HG03280 (cell line): ENCODE data around the gene AGBL1.

Experiments
- ATAC-seq: cut with Tn5 transposase; IDR thresholded peaks from one replicate; pipeline ENCODE4 v1.9.1; 2021; ENCODE audit warnings: mild to moderate bottlenecking, moderate library complexity; ENCODE audit not compliant: unreplicated experiment

AGBL1 gene

DNA sequence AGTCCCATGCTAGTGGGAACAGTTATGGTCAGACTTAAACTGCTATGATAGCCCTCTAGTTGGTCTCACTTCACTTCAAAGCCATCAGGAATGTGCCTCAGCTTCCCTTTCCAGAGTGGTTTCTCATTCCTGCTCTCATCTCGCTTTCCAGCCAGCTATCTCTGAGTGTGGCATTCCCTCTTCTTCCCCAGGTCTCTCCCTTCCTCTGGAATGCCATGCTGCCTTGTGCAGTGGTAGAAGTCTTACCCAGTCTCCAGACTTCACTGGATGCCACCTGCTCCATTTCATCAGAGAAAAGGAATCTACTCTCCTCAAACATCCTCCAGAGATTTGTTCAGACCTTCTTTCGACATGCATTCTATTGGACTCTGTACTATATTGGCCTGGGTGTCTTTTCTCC lies 83.0 kb downstream of the AGBL1 start:
- no peak for ATAC-seq

DNA sequence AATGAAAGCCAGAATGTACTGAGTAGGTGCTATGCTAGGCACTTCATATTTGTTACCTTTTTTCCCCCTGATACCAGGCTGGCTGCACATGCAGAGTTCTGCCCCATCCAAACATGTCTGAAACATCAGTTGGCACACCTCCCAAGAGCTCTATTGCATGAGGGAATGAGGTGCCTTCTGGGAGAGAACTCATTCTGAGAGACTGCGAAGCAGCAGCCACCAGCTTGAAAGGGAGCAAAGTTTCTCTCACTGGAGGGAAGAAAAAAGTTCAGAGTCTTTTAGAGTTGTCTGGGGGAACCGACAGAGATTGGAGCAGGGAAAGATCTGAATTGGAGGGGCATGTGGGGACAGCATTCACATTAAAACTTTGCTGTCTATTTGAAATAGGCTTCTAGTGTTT lies 84.1 kb downstream of the AGBL1 start:
- no peak for ATAC-seq

DNA sequence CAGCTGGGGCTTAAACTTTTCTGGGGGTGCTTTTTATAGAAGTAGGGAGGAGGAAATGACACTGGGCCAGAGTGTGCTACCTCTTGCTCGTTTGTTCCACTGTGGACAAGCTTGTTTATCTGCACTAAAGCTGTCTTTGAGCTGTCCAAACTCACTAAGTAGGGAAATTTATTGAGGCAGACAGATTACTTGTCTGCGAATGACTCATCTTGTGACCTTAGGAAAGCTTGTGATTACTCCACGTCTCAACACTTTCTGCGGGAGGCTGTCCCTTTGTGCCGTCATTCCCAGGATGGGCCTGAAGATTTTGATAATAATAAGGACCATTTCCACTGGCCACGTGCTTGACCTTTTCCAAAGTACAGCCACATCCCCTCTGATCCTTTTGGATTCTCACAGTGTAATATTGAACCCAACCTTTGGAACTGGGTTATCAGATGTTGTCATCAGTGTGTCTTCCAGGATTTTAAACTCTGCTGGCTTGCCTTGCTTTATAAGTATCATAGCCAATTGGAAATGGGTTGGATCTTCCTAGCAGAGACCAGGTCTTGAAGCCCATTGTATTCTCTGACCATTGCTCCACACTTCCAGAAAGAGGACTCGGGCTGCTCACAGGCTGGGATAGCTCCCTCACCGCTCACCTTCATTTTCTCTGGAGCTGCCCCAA lies 84.7 kb downstream of the AGBL1 start:
- no peak for ATAC-seq

DNA sequence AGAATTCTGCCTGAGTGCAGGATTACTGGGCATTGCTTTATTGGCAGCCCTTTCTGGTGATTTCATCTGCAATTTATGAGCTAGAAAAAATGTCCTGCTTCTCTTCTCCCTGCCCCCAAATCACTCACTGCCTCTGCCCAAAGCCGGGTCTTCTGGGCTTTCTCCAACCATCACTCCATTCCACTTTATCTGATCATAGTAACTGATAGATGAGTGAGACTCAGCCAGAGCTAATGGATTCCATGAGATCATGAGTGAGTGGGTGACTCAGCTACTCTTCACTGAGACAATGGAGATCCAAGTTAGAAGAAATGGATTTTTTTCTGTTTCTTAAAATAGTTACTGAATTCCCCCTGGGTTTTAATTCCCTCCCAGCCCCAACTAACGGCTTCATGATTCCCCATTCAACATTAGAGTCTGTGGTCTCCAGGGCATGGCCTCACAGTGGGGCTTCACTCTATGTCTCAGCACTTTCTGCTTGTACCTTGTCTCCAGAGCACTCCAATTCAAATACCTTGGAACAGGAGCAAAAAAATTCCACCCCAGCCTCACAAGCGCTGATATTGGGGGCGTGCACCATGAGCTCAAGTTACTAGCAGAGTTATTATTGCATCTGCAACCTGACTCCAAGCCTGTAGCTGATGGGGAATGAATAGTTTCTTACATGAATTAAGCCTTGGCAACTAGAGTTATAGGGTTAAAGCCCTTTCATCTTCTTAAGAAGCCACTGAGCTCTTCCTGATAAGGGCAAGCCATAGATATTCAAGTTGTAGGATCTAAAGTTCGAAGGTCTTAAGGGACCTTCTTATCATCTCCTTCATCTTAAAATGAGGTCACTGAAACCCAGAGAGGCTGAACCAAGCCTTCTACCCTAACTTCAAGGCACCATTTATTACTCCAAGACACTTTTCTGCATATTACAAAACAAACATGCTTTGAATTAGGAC lies 85.9 kb downstream of the AGBL1 start:
- no peak for ATAC-seq

DNA sequence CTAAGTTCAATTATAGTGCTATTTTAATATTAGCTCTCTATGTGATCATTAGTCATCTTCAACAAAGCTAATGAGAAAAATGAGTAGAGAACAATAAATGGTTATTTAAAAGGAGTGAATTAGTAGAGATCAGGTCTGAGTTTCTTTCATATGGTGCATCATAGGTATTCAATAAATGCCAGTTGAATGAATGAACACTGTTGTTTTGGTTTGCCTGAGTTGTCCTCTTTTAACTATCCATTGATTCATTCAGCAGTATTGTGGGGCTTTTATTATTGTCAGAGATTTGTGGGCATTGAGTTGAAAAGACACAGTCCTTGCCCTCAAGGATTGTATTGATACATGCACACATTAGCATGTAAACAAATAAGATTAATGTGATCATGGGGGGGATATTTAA lies 88.2 kb downstream of the AGBL1 start:
- no peak for ATAC-seq

DNA sequence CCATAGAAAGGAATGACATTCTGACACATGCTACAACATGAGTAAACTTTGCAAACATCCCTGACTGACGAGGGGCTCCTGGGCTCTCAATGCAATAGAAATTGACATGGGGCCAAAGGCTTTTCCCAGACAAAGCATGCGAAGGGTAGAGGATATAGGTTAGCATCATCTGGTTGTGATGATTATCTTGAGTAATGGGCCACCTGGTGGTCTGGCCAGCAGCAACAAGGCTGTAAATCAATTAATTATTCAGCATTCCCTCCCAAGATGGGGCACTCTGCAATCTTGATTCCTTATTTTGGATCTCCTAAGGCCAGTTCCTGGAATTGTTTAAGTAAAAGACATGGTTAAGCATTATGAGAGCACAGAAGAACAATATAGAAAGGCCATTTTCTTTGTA lies 99.2 kb downstream of the AGBL1 start:
- no peak for ATAC-seq

DNA sequence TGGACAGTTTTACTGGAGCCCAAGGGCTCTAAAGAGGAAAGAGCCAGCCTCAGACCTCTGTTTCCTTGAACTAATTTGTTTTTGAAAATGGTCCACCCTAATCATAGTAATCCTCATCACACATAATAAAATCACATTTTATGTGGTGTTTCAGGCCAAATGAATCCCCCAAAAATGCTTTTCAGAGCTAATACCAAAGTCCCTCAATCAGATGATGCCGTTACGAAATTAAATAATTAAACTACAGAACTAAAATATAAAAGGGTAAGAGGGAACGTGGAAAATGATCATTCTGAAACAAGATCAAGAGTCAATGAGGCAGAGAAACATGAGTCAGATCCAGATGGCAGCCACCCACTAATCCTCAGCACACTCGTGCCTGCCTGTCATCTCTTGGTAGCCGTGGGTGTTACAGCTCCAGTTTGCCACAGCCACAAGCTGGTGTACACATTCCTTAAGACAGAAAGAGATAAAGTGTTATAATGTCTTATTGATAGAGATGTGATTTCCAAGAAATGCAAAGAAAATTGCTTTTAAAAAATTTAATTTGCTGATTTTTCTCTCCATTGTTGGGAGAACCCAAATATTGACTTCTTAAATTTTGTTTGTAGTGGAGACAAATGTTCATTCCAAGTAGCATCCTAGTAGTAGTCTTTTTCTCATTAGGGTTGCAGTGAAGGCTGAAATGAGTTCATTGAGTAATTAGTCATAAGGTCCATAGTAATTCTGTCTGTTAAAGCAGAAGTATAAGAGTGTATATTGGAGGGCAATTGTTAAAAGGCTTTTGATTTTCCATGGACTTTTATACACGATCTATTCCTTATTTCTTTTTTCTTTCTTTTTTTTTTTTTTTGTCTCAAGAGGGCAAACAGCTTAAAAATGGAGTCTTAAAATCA lies 104.2 kb downstream of the AGBL1 start:
- no peak for ATAC-seq

DNA sequence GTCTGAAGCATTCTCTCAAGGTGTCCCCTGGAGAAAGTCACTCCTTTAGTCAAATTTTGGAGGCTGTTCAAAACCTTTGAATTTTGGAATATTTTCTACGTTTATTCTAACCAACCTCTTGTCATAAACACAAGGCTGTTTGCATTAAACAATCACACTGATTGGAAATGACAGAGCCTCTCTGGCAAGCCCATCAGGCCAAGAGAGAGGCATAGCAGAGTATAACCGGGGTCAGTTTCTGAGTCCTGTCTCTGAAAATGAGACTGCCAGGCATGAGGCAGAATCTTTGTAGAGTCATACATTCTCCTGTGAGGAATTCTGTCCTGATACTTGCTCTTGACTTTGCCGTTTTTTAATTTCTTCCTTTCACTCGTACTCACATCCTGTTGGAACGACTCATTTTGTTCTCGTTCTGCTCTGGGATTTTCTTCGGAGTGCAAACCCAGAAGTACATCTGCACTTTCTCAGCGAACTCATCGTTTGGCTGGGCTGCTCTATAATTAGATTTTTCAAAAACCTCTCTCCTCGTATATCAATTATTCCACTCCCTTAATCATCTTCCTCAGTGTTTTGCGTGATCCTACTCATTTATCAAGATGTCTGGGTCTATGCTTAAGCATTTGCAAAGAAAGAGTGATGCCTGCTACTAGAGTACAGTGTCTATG lies 114.2 kb downstream of the AGBL1 start:
- no peak for ATAC-seq

DNA sequence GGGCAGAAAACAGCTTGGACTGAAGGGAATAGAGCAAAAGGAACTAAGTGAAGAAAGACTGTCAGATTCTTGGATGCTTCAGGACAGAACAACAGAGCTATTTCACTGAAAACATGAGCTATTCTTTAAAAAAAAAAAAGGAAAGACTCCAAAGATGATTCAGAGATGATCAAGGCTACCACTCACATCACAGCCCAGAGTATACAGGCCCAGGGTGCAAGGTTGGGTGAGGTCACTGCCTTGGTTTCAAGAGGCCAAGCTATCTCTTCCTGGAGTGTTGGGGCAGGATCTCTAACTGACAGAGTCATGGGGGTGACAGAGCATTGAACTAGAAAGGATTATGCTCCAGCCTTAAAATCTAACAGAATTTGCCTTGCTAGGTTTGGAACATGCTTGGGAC lies 118.1 kb downstream of the AGBL1 start:
- no peak for ATAC-seq

DNA sequence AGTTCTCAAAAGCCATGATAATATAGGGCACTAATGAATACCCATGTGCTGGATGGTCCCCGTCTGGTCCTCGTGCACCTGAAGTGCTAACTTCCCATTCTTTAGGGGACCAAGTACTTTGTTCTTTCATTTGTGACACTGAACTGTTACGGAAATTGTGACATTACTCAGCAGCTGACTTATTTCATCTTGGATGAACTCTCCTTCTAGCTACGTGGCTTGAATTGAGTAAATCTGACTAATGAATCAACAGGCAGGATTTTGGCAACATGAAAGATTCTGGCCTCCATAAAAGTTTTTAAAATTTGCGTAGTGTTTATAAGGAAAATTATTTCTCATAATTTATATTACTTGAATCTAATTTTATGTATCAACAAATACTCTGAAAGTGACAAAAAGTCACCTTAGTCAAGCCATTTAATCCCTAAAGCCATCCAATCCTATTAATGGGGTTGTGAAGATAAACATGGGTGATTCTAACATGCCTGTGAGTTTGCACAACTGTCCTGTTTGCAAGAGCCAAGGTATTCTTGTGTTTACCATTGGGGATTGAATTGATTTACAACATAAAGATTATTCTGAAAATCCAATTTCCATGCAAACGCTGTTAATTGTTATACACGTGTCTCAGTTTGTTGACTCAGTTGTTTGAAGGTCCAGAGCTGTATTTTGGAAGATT lies 119.9 kb downstream of the AGBL1 start:
- ATAC-seq: no peak

DNA sequence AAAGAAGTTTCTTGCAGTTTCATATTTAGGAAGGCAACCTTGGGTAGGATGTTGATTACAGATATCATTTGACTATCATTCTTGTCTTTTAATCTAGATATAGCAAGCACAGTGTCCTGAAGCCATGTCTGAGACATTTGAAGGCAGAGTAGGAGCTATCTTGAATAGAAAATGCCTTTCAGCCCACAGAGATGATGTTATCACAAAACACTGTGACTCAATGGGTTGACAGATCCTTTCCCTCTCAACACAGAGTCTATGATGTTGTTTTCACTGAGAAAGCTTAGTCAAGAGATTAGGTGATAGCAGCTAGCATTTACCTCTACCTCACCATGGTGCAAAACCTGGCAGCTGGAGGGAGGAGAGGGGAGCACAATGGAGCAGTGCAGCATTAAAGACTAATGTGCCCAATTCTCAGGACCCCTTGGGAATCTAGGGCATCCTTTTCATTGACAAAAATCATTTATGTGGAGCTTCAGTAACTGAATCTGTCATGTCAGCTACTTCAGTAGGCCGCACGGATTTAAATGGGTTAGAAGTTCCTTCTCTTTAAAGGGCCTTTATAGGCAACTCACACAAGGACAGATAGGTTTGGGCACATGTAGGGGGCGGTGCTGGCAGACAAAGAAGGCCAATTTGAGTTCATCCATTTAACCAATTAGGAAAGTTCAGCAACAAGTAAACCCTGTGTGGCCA lies 121.8 kb downstream of the AGBL1 start:
- ATAC-seq: no peak

DNA sequence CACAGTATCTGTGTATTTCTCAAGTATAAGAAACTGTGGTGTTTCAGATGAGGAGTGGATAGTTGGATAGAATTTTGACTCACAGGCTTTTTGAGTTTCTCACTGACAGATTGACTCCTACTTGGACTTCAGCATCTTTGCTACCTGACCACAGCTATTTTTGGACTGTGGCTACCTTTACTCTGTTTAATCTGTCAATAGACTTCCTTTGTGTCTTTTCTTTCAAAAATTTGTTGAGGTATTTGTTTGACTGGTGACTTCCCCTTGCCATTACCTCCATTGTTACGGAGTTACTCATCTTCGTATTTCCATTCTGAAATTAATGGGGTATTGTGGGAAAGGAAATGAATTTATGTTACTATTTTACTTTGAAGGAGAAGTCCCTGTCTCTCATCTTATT lies 123.8 kb downstream of the AGBL1 start:
- no peak for ATAC-seq

DNA sequence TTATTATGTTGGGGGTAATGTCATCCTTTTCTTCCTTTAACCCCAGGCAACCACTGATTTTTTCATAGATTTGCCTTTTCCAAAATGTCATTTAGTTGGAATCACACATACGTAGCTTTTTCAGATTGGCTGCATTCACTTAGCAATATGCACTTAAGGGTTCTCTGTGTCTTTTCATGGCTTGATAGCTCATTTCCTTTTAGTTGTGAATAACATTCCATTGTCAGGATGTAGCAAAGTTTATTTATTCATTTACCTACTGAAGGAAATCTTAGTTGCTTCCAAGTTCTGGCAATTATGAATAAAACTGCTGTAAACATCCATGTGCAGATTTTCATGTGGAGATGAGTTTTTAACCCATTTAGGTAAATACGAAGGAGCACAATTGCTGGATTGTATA lies 125.4 kb downstream of the AGBL1 start:
- ATAC-seq: no peak

DNA sequence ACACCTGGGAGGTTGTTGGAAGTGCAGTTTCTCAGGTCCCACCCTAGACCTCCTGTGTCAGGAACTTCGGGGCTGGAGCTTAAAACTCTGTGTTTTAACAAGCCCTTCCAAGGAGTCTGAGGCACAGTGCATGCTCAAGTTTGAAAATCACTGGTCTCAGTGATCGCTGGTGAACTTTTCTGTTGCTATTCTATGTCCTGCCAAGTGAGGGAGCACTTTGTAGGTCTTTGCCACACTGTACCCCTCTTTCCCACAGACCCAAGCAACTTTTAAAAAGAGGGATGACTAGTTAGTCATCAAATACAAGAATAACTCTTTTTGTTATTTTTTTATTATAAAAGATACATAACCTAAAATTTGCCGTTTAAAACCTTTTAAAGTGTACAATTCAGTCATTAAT lies 133.7 kb downstream of the AGBL1 start:
- no peak for ATAC-seq

DNA sequence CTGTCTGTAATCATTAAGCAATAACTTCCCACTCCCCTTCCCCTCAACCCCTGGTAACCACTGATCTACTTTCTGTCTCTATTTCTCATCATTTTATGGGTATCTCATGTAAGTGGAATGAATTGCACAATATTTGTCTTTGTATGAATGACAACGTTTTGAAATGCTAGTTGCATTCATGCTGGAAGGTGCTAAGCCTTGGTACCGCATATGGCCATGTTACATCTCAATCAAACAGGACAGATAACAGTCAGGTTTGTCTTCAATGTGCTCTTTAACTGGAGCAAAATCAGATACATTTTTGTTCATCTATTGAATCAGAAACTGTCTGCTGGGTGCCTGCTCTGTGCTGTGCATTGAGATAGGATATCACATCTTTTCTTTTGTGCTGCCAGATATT lies 134.2 kb downstream of the AGBL1 start:
- no peak for ATAC-seq

DNA sequence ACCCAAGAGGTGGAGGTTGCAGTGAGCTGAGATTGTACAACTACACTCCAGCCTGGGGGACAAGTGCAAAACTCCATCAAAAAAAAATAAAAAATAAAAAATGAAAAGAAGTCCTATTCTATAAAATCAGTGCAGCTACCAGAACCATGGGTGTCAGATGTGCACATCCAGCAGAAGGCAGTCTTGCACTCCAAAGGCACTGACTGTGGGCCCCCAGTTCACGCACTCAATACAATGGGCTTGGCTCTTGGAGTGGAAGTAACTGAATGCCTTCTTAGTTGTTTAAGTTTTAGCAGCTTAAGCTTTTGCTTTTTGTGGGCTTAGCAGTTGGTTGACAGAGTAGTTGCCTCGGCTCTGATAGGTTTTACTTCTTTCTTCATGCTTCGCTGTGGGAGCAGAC lies 141.4 kb downstream of the AGBL1 start:
- no peak for ATAC-seq

DNA sequence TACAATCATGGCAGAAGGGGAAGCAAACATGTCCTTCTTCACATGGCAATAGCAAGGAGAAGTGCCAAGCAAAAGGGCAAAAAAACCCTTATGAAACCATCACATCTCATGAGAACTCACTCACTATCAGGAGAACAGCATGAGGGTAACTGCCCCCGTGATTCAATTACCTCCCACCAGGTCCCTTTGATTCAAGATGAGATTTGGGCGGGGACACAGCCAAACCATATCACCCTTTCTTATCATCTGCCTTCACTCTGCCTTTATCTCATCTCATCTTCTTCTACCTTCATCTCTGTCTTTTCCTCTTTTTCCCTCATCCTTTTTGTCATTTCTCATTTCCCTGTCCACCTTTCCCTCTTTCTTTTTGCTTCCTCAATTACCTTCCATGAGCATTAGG lies 149.6 kb downstream of the AGBL1 start:
- ATAC-seq: no peak

DNA sequence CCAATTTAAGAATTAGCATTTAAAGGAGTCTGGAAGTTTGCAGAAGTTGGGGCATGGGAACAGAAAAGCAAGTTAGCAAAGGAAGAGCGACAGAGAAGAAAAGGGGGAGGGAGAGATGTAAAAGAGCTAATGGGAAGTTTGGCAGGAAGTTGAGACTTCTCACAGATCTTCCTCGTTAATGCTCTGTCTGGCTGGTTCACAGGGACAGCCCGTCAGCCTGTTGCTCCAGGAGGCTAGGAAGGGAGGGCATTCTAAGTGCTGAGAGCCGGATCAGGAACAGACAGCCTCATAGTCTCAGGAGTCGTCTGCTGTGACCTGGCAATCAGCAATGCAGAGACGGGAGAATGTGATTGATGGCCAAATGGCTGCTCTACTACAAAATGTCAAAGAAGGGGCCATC lies 150.3 kb downstream of the AGBL1 start:
- ATAC-seq: no peak

DNA sequence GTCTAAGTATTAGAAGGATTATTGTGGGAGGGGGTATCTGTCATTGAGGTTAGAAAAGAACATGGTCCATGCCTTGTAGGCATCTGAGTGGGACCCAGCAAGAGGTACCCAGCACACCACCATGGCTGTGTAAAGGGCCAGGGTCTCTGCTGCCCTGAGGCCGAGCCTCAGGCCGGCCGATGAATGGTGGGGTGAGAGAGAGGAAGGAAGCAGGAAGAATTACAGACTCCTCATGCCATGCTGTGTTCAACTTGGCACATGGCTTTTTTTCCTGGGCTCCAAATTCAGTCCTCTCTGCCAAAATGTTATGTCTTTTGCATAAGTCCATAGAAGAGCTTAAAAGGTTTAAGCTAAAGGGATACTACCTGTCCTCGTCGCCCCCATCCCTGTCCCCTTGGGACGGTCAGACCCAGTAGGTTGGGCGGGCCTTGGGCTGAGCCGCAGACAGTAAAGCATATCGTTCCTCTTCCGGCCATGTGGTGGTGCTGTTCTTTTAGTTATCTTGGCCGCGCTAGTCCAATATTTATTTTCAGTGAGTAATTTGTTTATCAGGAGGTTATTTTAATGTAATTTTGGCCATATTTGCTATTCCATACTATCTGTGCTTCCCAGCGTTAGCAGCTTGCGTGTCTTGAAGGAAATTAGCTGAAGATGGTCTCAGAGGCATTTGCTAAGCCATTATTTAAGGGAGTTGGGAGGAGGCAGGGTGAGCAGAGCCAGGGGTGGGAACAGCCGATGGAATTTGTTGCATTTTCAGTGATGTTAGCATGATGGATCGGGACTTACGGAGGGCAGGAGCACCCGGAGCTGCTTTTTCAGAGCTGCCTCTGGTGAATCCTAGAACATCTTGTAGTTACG lies 152.4 kb downstream of the AGBL1 start:
- peak; percentile 61 for ATAC-seq
